K562 (cell line): ENCODE results near the gene TRIM33. TPM values are rescaled to one million over a fixed set of nuclear protein-coding genes. Genes with fewer than 3 reads are reported as not detected.

ENCODE experiments used
- EP400 ChIP-seq: fragments of 450-650 bp; IDR thresholded peaks from 2 replicates; pipeline ENCODE4 v1.6.1; 2017; ENCODE audit warnings: antibody characterized with exemption, mild to moderate bottlenecking, moderate library complexity
- FOXM1 ChIP-seq, 2 experiments: fragments of 450-650 bp in 1 of 2; sonication (generic) in 1 of 2; formaldehyde crosslinking in 1 of 2; IDR thresholded peaks; 2 replicates each; pipeline versions ENCODE4 v1.6.1 to v1.9.0; 2017 to 2022; ENCODE audit warnings: low read depth in 2 of 2, mild to moderate bottlenecking in 2 of 2, missing genetic modification reagents in 1 of 2, moderate library complexity in 1 of 2
- HDAC2 ChIP-seq: fragments of 450-650 bp; IDR thresholded peaks from 2 replicates; pipeline ENCODE4 v1.6.1; 2016; ENCODE audit warnings: mild to moderate bottlenecking
- NKRF ChIP-seq: fragments of 450-650 bp; IDR thresholded peaks from 2 replicates; pipeline ENCODE4 v1.6.1; 2016; ENCODE audit warnings: borderline replicate concordance
- NONO ChIP-seq, 2 experiments: fragments of 200-400 bp in 1 of 2; fragments of 450-650 bp in 1 of 2; formaldehyde crosslinking in 1 of 2; IDR thresholded peaks; 2 replicates each; pipeline ENCODE4 v1.6.1; 2017; ENCODE audit warnings: low read depth in 2 of 2, mild to moderate bottlenecking in 2 of 2, moderate library complexity in 2 of 2, low read length in 1 of 2
- NR1H2 ChIP-seq: sonication (generic); formaldehyde crosslinking; IDR thresholded peaks from 2 replicates; pipeline ENCODE4 v1.4.0; 2020; ENCODE audit warnings: mild to moderate bottlenecking, missing genetic modification reagents
- NR4A1 ChIP-seq, 2 experiments: fragments of 250-450 bp in 1 of 2; fragments of 450-650 bp in 1 of 2; sonication (Bioruptor Pico) in 1 of 2; IDR thresholded peaks; 2 replicates each; pipeline versions ENCODE4 v1.4.0 to v1.6.1; 2016 to 2020; ENCODE audit warnings: mild to moderate bottlenecking in 2 of 2, missing compliant biosample characterization in 1 of 2, missing genetic modification characterization in 1 of 2, moderate library complexity in 1 of 2
- OTX1 ChIP-seq: fragments of 450-650 bp; formaldehyde crosslinking; IDR thresholded peaks from 2 replicates; pipeline ENCODE4 v1.4.0; 2022; ENCODE audit warnings: mild to moderate bottlenecking
- PHB ChIP-seq: fragments of 250-450 bp; sonication (Bioruptor Pico); IDR thresholded peaks from 2 replicates; pipeline ENCODE4 v1.5.0; 2021
- POLR3A ChIP-seq: IDR thresholded peaks from 2 replicates; pipeline ENCODE4 v1.6.1; 2011; ENCODE audit warnings: borderline replicate concordance, mild to moderate bottlenecking, moderate library complexity; ENCODE audit not compliant: insufficient read length, insufficient read depth; ENCODE audit errors: extremely low read depth
- RBFOX2 ChIP-seq: fragments of 200-400 bp; formaldehyde crosslinking; IDR thresholded peaks from 2 replicates; pipeline ENCODE4 v1.6.1; 2017; ENCODE audit warnings: low read depth, mild to moderate bottlenecking, low read length, moderate library complexity
- SAP30 ChIP-seq: fragments of 200-600 bp; sonication (generic); IDR thresholded peaks from 2 replicates; pipeline ENCODE4 v1.6.1; 2012; ENCODE audit warnings: borderline replicate concordance, low read depth, mild to moderate bottlenecking, moderate library complexity, low read length, control low read depth, inconsistent platforms; ENCODE audit not compliant: insufficient read depth, poor library complexity, severe bottlenecking
- SP1 ChIP-seq: sonication (generic); formaldehyde crosslinking; IDR thresholded peaks from 2 replicates; pipeline ENCODE4 v1.8.1; 2022; ENCODE audit warnings: mild to moderate bottlenecking, missing genetic modification reagents
- TEAD2 ChIP-seq: fragments of 450-650 bp; IDR thresholded peaks from 2 replicates; pipeline ENCODE4 v1.6.1; 2016; ENCODE audit warnings: missing genetic modification characterization, control low read depth, missing compliant biosample characterization
- USF1 ChIP-seq: sonication (generic); formaldehyde crosslinking; IDR thresholded peaks from 2 replicates; pipeline ENCODE4 v1.9.0; 2022; ENCODE audit warnings: mild to moderate bottlenecking, missing genetic modification reagents
- ZC3H11A ChIP-seq: IDR thresholded peaks from 2 replicates; pipeline ENCODE4 v1.6.1; 2012; ENCODE audit warnings: low read depth, low read length, improper control_type of control experiment
- ZNF263 ChIP-seq: sonication (generic); formaldehyde crosslinking; IDR thresholded peaks from 2 replicates; pipeline ENCODE4 v1.8.0; 2022; ENCODE audit warnings: mild to moderate bottlenecking, missing genetic modification reagents, borderline replicate concordance
- polyA plus RNA-seq, 8 experiments: library from polyadenylated mRNA; depleted of rRNA in 4 of 8; stranded (reverse) in 5 of 8; unstranded in 3 of 8; fragments of >200 nt; fragmentation: Nextera tagmentation in 2 of 8; fragmentation: Illumina TruSeq in 1 of 8; extraction: Ambion mirVana in 2 of 8; extraction: Trizol in 1 of 8; gene quantifications; 2 replicates each; pipeline versions ENCODE4 v1.2.1 to v1.2.3, GENCODE V29; 2011 to 2014; ENCODE audit warnings: inconsistent platforms in 1 of 8, missing spikeins in 1 of 8
- total RNA-seq, 7 experiments: library from RNA; depleted of rRNA in 6 of 7; stranded (reverse); fragments of >200 nt in 6 of 7; fragmentation: Illumina TruSeq in 2 of 7; extraction: Trizol in 2 of 7; gene quantifications; 2 replicates each; pipeline versions ENCODE4 v1.2.1 to v1.2.3, GENCODE V29; 2011 to 2021; ENCODE audit warnings: low replicate concordance in 1 of 7
- TF ChIP-seq, protein P1 (sequence below): fragments of 200-800 bp; sonication (Bioruptor generic); IDR thresholded peaks from 2 replicates; pipeline ENCODE4 v1.6.1; 2017; ENCODE audit warnings: missing genetic modification characterization, missing compliant biosample characterization
- TF ChIP-seq, protein P2 (sequence below): sonication (generic); formaldehyde crosslinking; IDR thresholded peaks from 2 replicates; pipeline ENCODE4 v1.8.1; 2023; ENCODE audit warnings: mild to moderate bottlenecking, missing genetic modification reagents

Gene TRIM33
- total and polyA plus RNA-seq, 9 of the 15 experiments (the other 6 are each of a cell fraction or from before 2014, with no cell fraction given) = 9.3 to 58.4 (median 40.2) TPM

GRCh38 chr1:114511032-114511785 lies at the start of gene TRIM33 (continued):
- TF ChIP-seq, protein P1, sequence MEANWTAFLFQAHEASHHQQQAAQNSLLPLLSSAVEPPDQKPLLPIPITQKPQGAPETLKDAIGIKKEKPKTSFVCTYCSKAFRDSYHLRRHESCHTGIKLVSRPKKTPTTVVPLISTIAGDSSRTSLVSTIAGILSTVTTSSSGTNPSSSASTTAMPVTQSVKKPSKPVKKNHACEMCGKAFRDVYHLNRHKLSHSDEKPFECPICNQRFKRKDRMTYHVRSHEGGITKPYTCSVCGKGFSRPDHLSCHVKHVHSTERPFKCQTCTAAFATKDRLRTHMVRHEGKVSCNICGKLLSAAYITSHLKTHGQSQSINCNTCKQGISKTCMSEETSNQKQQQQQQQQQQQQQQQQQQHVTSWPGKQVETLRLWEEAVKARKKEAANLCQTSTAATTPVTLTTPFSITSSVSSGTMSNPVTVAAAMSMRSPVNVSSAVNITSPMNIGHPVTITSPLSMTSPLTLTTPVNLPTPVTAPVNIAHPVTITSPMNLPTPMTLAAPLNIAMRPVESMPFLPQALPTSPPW (CRISPR knock-in tag) = peak; percentile 95
- TF ChIP-seq SAP30 (peak; percentile 78), RBFOX2 (peak; percentile 92), USF1 (CRISPR knock-in tag) (peak; percentile 46; the same call in 1 of the 2 replicates), FOXM1 (IDR thresholded peaks at IDR 0.05; ENCODE audit: low read depth) (no peak), FOXM1 (CRISPR knock-in tag; IDR thresholded peaks at IDR 0.05; ENCODE audit: low read depth) (peak; percentile 71; the same call in 1 of the 2 replicates), POLR3A (no peak), NONO (IDR thresholded peaks at IDR 0.05; ENCODE audit: low read depth in 2 of 2, low read length in 1 of 2) (no peak; a peak in 1 of 4 replicates), SP1 (peak; percentile 79), ZNF263 (CRISPR knock-in tag) (no peak; the same call in 1 of the 2 replicates), NKRF (peak; percentile 84), NR4A1 (CRISPR knock-in tag; IDR thresholded peaks at IDR 0.05) (no peak), NR4A1 (tag; IDR thresholded peaks at IDR 0.05) (peak; percentile 42; the same call in 1 of the 2 replicates), HDAC2 (peak; percentile 56; the same call in 1 of the 2 replicates), EP400 (peak; percentile 85), ZC3H11A (no peak), TEAD2 (tag) (no peak), NR1H2 (peak; percentile 76; the same call in 1 of the 2 replicates), OTX1 (no peak), PHB (CRISPR knock-in tag) (0 out of 2 replicates have a peak, but pooled peaks have one; percentile 35)
- TF ChIP-seq, protein P2, sequence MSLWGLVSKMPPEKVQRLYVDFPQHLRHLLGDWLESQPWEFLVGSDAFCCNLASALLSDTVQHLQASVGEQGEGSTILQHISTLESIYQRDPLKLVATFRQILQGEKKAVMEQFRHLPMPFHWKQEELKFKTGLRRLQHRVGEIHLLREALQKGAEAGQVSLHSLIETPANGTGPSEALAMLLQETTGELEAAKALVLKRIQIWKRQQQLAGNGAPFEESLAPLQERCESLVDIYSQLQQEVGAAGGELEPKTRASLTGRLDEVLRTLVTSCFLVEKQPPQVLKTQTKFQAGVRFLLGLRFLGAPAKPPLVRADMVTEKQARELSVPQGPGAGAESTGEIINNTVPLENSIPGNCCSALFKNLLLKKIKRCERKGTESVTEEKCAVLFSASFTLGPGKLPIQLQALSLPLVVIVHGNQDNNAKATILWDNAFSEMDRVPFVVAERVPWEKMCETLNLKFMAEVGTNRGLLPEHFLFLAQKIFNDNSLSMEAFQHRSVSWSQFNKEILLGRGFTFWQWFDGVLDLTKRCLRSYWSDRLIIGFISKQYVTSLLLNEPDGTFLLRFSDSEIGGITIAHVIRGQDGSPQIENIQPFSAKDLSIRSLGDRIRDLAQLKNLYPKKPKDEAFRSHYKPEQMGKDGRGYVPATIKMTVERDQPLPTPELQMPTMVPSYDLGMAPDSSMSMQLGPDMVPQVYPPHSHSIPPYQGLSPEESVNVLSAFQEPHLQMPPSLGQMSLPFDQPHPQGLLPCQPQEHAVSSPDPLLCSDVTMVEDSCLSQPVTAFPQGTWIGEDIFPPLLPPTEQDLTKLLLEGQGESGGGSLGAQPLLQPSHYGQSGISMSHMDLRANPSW (CRISPR knock-in tag) = peak; percentile 42; the same call in 1 of the 2 replicates
